NT2/D1 (cell line): ENCODE results near the gene VAV2.

ENCODE experiments used
- DNase-seq: peaks from one replicate; pipeline ENCODE4 v3.0.0-alpha.2; 2011; ENCODE audit warnings: low read depth, low spot score
- H3K27me3 ChIP-seq: 2 replicates; pipeline ENCODE4 v1.6.0; 2011; ENCODE audit warnings: mild to moderate bottlenecking; ENCODE audit not compliant: insufficient read length, insufficient read depth
- H3K36me3 ChIP-seq: 2 replicates; pipeline ENCODE4 v1.6.1; 2011; ENCODE audit warnings: mild to moderate bottlenecking, low read length, mixed read lengths; ENCODE audit not compliant: insufficient read depth, insufficient read length
- H3K4me1 ChIP-seq: 2 replicates; pipeline ENCODE4 v1.5.1; 2011; ENCODE audit not compliant: insufficient read depth, insufficient read length
- H3K4me3 ChIP-seq: 2 replicates; pipeline ENCODE4 v1.5.1; 2011; ENCODE audit warnings: low read depth; ENCODE audit not compliant: insufficient read length
- H3K9ac ChIP-seq: 2 replicates; pipeline ENCODE4 v1.6.0; 2011; ENCODE audit warnings: low read depth; ENCODE audit not compliant: insufficient read length
- H3K9me3 ChIP-seq: 2 replicates; pipeline ENCODE4 v1.5.1; 2011; ENCODE audit warnings: mild to moderate bottlenecking, low read length; ENCODE audit not compliant: insufficient read depth
- SUZ12 ChIP-seq: IDR thresholded peaks from 2 replicates; pipeline ENCODE4 v1.6.1; 2011; ENCODE audit not compliant: insufficient read length, insufficient read depth; ENCODE audit errors: extremely low read depth
- YY1 ChIP-seq: IDR thresholded peaks from 2 replicates; pipeline ENCODE4 v1.6.1; 2011; ENCODE audit not compliant: insufficient read length, insufficient read depth
- ZNF274 ChIP-seq: IDR thresholded peaks from 2 replicates; pipeline ENCODE4 v1.6.1; 2011; ENCODE audit warnings: mild to moderate bottlenecking, low read depth, low read length

VAV2 gene

DNA sequence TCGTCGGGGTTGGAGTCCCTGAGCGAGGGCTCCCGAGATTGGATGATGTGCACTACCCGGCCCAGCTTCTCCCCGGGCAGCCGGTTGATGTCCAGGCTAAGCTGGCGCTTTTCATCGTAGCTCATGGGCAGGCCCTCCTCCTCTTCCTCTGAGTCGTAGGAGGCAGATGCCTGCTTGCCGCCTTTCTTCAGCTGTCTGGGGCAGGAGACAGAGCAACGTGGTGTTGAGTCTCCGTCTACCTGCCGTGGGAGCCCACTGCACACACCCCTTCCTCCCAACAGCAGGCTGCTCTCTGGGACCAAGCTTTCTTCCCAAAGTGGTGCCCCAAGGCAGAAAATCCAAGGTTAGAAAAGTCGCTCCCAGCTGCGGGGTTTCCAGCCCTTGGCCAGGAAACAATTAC, 44.0 kb upstream of the VAV2 start:
- Histone ChIP-seq H3K9me3 (no peaks in the 10 kb centered on the region), H3K4me1 (no peaks in the 10 kb centered on the region), H3K4me3 (no peak overlapping the region), H3K9ac (no peak overlapping the region), H3K27me3 (no peaks in the 10 kb centered on the region), H3K36me3 (peaks cover 88% of the 10 kb centered on the region)
- TF ChIP-seq YY1, result no peak
- DNase-seq, result no peak

GRCh38 chr9:134035041-134036039, 43.2 kb upstream of the VAV2 start:
- Histone ChIP-seq H3K9ac (no peak overlapping the region), H3K36me3 (peaks cover 88% of the 10 kb centered on the region), H3K9me3 (no peaks in the 10 kb centered on the region), H3K4me3 (no peak overlapping the region), H3K4me1 (no peaks in the 10 kb centered on the region), H3K27me3 (no peaks in the 10 kb centered on the region)
- DNase-seq, result no peak
- TF ChIP-seq SUZ12 (no peak), ZNF274 (no peak), YY1 (no peak)

- no peaks in the 10 kb centered on the region for H3K4me1 ChIP-seq
- H3K4me3 ChIP-seq, result no peak overlapping the region
- H3K9ac ChIP-seq, result no peak overlapping the region
- peaks cover 87% of the 10 kb centered on the region for H3K36me3 ChIP-seq
- TF ChIP-seq SUZ12 (no peak), ZNF274 (no peak), YY1 (no peak)
- H3K9me3 ChIP-seq, result no peaks in the 10 kb centered on the region
- no peak for DNase-seq
- H3K27me3 ChIP-seq, result no peaks in the 10 kb centered on the region
Observed at GRCh38 chr9:134034215-134035040, 42.3 kb upstream of the VAV2 start.

DNA sequence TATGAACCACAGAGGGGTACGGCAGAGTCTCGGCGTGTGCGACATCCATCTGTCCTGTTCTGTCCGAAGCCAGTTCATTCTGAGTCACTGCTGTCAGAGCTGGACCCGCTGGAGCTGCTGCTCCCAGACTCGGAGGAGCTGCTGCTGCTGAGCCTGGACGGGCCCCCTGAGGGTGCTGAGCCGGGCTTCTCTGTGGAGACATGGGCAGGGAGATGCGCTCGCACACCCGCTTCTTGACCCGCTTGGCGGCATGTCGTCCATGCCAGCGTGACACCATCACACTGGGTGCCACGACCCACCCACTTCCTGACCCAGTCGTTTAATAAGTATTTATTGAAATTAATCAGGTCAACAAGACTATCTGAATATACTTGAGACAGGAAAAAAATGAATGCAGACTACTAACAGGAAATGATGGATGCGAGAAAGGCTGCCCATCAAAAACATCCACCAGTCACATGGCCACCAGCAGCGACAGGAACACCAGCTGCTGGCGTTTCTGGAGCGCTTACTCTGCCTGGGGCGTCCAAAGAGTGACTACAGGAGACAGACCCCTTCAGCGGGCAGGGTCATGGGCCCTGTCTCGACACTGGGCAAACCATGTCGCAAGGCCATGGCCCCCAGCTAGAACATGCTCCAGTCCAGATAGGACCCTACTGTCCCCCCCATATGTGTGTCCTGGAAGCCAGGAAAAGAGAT, 41.5 kb upstream of the VAV2 start:
- Histone ChIP-seq H3K27me3 (no peaks in the 10 kb centered on the region), H3K4me3 (no peak overlapping the region), H3K9me3 (no peaks in the 10 kb centered on the region), H3K4me1 (no peaks in the 10 kb centered on the region), H3K36me3 (peaks cover 87% of the 10 kb centered on the region), H3K9ac (no peak overlapping the region)
- DNase-seq, result no peak
- no peak for TF ChIP-seq YY1
- TF ChIP-seq ZNF274, result no peak
- TF ChIP-seq SUZ12, result no peak

DNA sequence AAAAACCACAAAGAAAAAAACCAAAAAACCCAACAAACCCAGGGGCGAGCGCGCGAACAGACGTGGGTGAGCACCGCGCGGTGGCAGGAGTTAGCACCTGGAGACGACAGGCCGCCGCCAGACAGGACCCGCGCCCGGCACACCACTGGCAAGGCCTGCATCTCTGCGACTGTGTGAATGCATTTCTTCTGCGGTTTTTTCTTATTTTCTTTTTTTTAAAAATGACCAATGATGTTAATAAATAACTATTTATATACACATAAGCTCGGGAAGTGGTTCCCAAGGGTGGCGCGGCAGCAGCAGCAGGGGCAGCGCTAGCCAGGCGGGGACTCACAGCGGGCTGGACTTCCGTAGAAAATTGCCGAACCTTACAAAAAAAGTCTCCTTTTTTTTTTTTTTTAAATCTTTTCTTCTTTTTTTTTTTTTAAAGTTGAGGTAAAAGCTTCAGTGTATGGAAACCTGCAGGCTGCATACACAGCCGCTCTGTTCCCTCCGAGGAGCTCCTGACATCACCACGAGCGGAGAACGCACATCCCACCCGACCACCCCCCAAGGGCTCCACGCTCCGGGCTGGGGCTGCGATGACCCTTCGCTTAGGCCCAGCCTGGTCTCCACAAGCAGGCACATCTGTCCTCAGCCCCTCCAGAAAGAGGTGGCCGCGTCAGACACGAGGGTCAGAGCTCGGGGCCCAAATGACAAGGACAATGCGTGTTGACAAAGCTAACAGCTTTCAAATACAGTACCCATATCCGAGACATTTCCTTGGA, 40.5 kb upstream of the VAV2 start:
- H3K4me1 ChIP-seq, result no peaks in the 10 kb centered on the region
- peaks cover 88% of the 10 kb centered on the region for H3K36me3 ChIP-seq
- no peak for DNase-seq
- no peak overlapping the region for H3K4me3 ChIP-seq
- H3K27me3 ChIP-seq, result no peaks in the 10 kb centered on the region
- H3K9me3 ChIP-seq, result no peaks in the 10 kb centered on the region
- no peak overlapping the region for H3K9ac ChIP-seq
- TF ChIP-seq ZNF274, result no peak
- no peak for TF ChIP-seq YY1
- no peak for TF ChIP-seq SUZ12

DNA sequence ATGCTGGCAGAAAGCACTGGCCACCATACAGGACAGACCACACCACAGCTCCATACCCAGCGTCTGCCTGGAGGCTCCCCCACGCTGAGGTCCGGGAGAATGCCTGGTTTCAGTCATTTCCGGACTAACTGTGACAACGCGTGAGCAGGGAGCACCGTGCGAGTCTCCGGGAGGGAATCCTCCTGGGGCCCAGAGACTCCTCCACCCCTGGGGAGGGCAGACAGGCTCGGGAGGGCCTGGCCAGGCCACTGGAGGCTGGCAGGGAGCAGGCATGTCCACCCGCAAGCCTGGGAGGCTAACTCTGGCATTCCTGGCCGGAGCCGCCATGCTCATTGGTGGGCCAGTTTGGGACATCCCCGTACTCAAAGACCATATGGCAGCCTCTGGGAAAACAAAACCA, 39.7 kb upstream of the VAV2 start:
- no peak for TF ChIP-seq ZNF274
- no peak for TF ChIP-seq YY1
- no peak for TF ChIP-seq SUZ12
- Histone ChIP-seq H3K36me3 (peaks cover 94% of the 10 kb centered on the region), H3K27me3 (no peaks in the 10 kb centered on the region)

More for the DNA sequence above, 39.7 kb upstream of the VAV2 start:
- no peak for DNase-seq
- H3K4me1 ChIP-seq, result peaks cover under 1% of the 10 kb centered on the region
- no peaks in the 10 kb centered on the region for H3K9me3 ChIP-seq
- no peak overlapping the region for H3K9ac ChIP-seq
- no peak overlapping the region for H3K4me3 ChIP-seq
